ENCODE data around the gene CREB1. TPM values are rescaled to one million over a fixed set of nuclear protein-coding genes. Genes with fewer than 3 reads are reported as not detected.
A peak's percentile ranks its signal among the peaks of the same experiment; 100 is the strongest.

Gene CREB1
- total and polyA plus RNA-seq, 9 of the 15 experiments (the other 6 are each of a cell fraction or from before 2014, with no cell fraction given), result 8.9 to 51.3 (median 19.5) TPM

GRCh38 chr2:207481924-207482323 lies 47.8 kb upstream of the CREB1 start (continued):
- TF ChIP-seq MEF2A (IDR thresholded peaks at IDR 0.05; ENCODE audit: control insufficient read depth, low read depth, low read length) (no peak), ZNF511 (CRISPR knock-in tag; IDR thresholded peaks at IDR 0.05) (no peak), ARID1B (IDR thresholded peaks at IDR 0.05) (peak; percentile 65)

GRCh38 chr2:207482630-207483029 lies 47.1 kb upstream of the CREB1 start:
- Histone ChIP-seq H3K4me1 (replicated peaks in 1 of 2; ENCODE audit: control insufficient read depth in 2 of 2, insufficient read depth in 2 of 2, low read length in 2 of 2) (peaks cover 0 to 6% of the 10 kb centered on the region in 2 experiments; a peak in 3 of 5 replicates), H3K79me2 (ENCODE audit: control insufficient read depth, insufficient read depth, low read length) (no peaks in the 10 kb centered on the region), H3K9me3 (replicated peaks; ENCODE audit: control insufficient read depth, insufficient read depth, low read depth, low read length) (no peaks in the 10 kb centered on the region), H3K36me3 (ENCODE audit: control insufficient read depth, insufficient read depth, low read length) (no peaks in the 10 kb centered on the region), H3K27ac (ENCODE audit: extremely low read depth, low read depth, low read length) (no peak overlapping the region), H3K9ac (ENCODE audit: insufficient read depth in 1 of 2, low read depth in 2 of 2, low read length in 2 of 2) (no peak overlapping the region), H4K20me1 (replicated peaks; ENCODE audit: control insufficient read depth, insufficient read depth, low read length) (no peaks in the 10 kb centered on the region), H3K27me3 (ENCODE audit: control insufficient read depth in 2 of 2, insufficient read depth in 2 of 2, low read length in 2 of 2) (no peaks in the 10 kb centered on the region), H3K4me3 (no peak overlapping the region), H3K4me2 (ENCODE audit: insufficient read depth, low read length) (no peak overlapping the region), H3K9me1 (ENCODE audit: control insufficient read depth, insufficient read depth, low read length) (no peaks in the 10 kb centered on the region), H2AFZ (ENCODE audit: low read depth, low read length) (no peak overlapping the region)
- DNase-seq (ENCODE audit: extremely low read depth in 1 of 4, low spot score in 3 of 4) (no peak), ATAC-seq (no peak), FAIRE-seq (no peak)
- in situ Hi-C loops (cut with MboI), result no loop called here
- CTCF ChIA-PET (ENCODE audit: low intra/inter-chr PET ratio), result no interaction called here
- BruUV-seq (replicated peaks), result no TSS peak
- 52% methylated on average over 3 of the region's 3 CpGs for WGBS (ENCODE audit: insufficient coverage, low coverage, missing lambda C conversion rate)
- POLR2A ChIA-PET, result interaction anchor here (0.9 to 1.0 kb wide), 2 partner anchors 11 to 21 kb away, joined by 3 to 4 read pairs; no protein-coding TSS in a partner anchor
- intact Hi-C loops (cut with micrococcal nuclease), result loop anchor here (5.0 kb wide), 1 partner anchor 45 kb away; the partner anchor contains the start of gene CREB1
- TF ChIP-seq FOXK1 (CRISPR knock-in tag; IDR thresholded peaks at IDR 0.05; ENCODE audit: borderline replicate concordance), result no peak
- TF ChIP-seq ZNF57 (CRISPR knock-in tag; IDR thresholded peaks at IDR 0.05), result no peak
- no peak for TF ChIP-seq POLR2B (IDR thresholded peaks at IDR 0.05; ENCODE audit: low read depth, partially characterized antibody)
- no peak for TF ChIP-seq ID3 (CRISPR knock-in tag; IDR thresholded peaks at IDR 0.05)
- no peak for TF ChIP-seq ID3 (tag; IDR thresholded peaks at IDR 0.05)
- no peak for TF ChIP-seq CBX5 (IDR thresholded peaks at IDR 0.05; ENCODE audit: borderline replicate concordance, low read depth)
- no peak for TF ChIP-seq ZKSCAN8 (CRISPR knock-in tag; IDR thresholded peaks at IDR 0.05)
- TF ChIP-seq NONO (IDR thresholded peaks at IDR 0.05; ENCODE audit: low read depth in 2 of 2, low read length in 1 of 2), result no peak
- TF ChIP-seq TSHZ1 (CRISPR knock-in tag; IDR thresholded peaks at IDR 0.05), result no peak
- no peak for TF ChIP-seq GTF2B (IDR thresholded peaks at IDR 0.05; ENCODE audit: extremely low read depth, insufficient read length)
- no peak for TF ChIP-seq SMARCB1 (IDR thresholded peaks at IDR 0.05; ENCODE audit: insufficient read length, low read depth)
- no peak for TF ChIP-seq THRAP3 (IDR thresholded peaks at IDR 0.05; ENCODE audit: borderline replicate concordance)
- TF ChIP-seq ZNF696 (CRISPR knock-in tag; conservative IDR thresholded peaks at IDR 0.05), result no peak

Measured in K562 (cell line).